H1 (cell line): ENCODE measurements around the gene MAVS. TPM values are rescaled to one million over a fixed set of nuclear protein-coding genes. Genes with fewer than 3 reads are reported as not detected.

Source experiments
- CHD7 ChIP-seq: fragments of 300-600 bp; sonication (generic); IDR thresholded peaks from 2 replicates; pipeline ENCODE4 v1.7.1; 2012; ENCODE audit warnings: low read length, moderate library complexity, mild to moderate bottlenecking, inconsistent platforms; ENCODE audit not compliant: insufficient replicate concordance
- GABPA ChIP-seq: IDR thresholded peaks from 2 replicates; pipeline ENCODE4 v1.6.1; 2011; ENCODE audit warnings: mild to moderate bottlenecking, low read length, moderate library complexity, borderline replicate concordance; ENCODE audit not compliant: insufficient read depth
- KDM4A ChIP-seq: IDR thresholded peaks from one replicate; pipeline ENCODE4 v1.7.1; 2012; ENCODE audit warnings: low read depth, mild to moderate bottlenecking, moderate library complexity, low read length, inconsistent platforms; ENCODE audit not compliant: severe bottlenecking
- NANOG ChIP-seq: IDR thresholded peaks from 2 replicates; pipeline ENCODE4 v1.6.1; 2011; ENCODE audit warnings: low read length, low read depth, mild to moderate bottlenecking, inconsistent platforms; ENCODE audit not compliant: insufficient read depth, poor library complexity, severe bottlenecking
- TAF7 ChIP-seq: optimal IDR thresholded peaks from 2 replicates; pipeline ENCODE3; 2011; ENCODE audit warnings: low read depth, mild to moderate bottlenecking, inconsistent platforms, low read length, moderate library complexity, borderline replicate concordance
- polyA plus RNA-seq, 7 experiments: library from polyadenylated mRNA; depleted of rRNA in 3 of 7; stranded (reverse) in 5 of 7; unstranded in 2 of 7; fragments of >200 nt in 5 of 7; fragments of 200-250 nt in 2 of 7; gene quantifications; 1 replicate in 5 of 7; 2 replicates in 1 of 7; 4 replicates in 1 of 7; pipeline versions ENCODE4 v1.2.1 to v1.2.3, GENCODE V29; 2011 to 2013; ENCODE audit warnings: missing spikeins in 2 of 7, mixed read lengths in 2 of 7
- total RNA-seq: library from RNA; stranded (reverse); fragmentation: NEBNext Ultra II Directional; extraction: Animal tissue kit (Norgen Biotek cat#: 25700); gene quantifications from 2 replicates; pipeline ENCODE4 v1.2.1, GENCODE V29; 2021

Gene MAVS
- total and polyA plus RNA-seq, 2 of the 8 experiments (the other 6 are each of a cell fraction or from before 2014, with no cell fraction given) = 9.9 to 24.3 TPM

DNA sequence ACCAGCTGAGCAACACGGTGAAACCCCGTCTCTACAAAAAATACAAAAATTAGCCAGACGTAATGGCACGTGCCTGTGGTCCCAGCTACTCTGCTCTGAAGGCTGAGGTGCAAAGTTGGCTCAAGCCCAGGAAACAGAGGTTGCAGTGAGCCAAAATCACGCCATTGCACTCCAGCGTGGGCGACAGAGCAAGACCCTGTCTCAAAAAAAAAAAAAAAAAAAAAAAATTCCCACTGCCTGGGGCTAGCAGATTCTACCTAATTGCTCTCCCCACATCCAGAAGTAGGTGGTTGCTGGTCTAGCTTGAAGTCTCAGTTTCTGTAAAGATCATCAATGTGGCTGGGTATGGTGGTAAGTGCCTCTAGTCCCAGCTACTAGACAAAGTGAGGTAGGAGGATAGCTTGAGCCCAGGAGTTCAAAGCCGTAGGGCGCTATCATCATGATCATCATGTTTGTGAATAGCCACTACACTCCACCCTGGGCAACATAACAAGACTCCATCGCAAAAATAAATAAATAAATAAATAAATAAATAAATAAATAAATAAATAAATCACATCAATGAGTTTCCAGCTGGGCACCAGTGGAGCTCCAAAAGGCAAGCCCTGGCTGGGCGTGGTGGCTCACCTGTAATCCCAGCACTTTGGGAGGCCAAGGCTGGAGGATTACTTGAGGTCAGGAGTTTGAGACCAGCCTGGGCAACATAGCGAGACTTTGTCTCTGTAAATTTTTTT is 32.6 kb upstream of the MAVS start (continued):
- TF ChIP-seq CHD7 = no peak
- no peak for TF ChIP-seq NANOG
- no peak for TF ChIP-seq GABPA
- TF ChIP-seq KDM4A = no peak
- TF ChIP-seq TAF7 = no peak
